ENCODE measurements around the gene PRSS36.

PRSS36 gene

DNA sequence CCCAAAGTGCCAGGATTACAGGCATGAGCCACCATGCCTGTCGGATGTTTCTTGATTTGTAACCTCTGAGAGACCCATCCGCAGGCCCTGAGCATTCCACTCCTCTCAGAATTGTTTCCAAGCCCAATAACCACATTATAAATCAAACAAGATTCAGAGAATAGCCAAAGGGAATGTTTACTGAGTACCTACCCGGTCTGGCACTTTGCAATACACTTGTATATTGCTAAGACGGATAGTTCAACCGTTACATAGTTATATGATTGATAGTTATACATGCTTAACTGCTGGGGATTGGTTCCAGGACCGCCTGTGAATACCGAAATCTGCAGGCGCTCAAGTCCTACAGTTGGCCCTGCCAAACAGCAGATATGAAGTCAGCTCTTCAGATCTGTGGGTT lies 35.4 kb downstream of the PRSS36 start:
- H3K27ac ChIP-seq (replicated peaks) = peak overlapping the region; percentile 68
- TF ChIP-seq GABPA (IDR thresholded peaks at IDR 0.05; ENCODE audit: low read depth) (no peak), SPI1 (IDR thresholded peaks at IDR 0.05; ENCODE audit: borderline replicate concordance, low read depth) (no peak)
- TF ChIP-seq, protein P1, sequence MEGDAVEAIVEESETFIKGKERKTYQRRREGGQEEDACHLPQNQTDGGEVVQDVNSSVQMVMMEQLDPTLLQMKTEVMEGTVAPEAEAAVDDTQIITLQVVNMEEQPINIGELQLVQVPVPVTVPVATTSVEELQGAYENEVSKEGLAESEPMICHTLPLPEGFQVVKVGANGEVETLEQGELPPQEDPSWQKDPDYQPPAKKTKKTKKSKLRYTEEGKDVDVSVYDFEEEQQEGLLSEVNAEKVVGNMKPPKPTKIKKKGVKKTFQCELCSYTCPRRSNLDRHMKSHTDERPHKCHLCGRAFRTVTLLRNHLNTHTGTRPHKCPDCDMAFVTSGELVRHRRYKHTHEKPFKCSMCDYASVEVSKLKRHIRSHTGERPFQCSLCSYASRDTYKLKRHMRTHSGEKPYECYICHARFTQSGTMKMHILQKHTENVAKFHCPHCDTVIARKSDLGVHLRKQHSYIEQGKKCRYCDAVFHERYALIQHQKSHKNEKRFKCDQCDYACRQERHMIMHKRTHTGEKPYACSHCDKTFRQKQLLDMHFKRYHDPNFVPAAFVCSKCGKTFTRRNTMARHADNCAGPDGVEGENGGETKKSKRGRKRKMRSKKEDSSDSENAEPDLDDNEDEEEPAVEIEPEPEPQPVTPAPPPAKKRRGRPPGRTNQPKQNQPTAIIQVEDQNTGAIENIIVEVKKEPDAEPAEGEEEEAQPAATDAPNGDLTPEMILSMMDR (IDR thresholded peaks at IDR 0.05; ENCODE audit: insufficient read depth, low read length) = no peak
- TF ChIP-seq, protein P2, sequence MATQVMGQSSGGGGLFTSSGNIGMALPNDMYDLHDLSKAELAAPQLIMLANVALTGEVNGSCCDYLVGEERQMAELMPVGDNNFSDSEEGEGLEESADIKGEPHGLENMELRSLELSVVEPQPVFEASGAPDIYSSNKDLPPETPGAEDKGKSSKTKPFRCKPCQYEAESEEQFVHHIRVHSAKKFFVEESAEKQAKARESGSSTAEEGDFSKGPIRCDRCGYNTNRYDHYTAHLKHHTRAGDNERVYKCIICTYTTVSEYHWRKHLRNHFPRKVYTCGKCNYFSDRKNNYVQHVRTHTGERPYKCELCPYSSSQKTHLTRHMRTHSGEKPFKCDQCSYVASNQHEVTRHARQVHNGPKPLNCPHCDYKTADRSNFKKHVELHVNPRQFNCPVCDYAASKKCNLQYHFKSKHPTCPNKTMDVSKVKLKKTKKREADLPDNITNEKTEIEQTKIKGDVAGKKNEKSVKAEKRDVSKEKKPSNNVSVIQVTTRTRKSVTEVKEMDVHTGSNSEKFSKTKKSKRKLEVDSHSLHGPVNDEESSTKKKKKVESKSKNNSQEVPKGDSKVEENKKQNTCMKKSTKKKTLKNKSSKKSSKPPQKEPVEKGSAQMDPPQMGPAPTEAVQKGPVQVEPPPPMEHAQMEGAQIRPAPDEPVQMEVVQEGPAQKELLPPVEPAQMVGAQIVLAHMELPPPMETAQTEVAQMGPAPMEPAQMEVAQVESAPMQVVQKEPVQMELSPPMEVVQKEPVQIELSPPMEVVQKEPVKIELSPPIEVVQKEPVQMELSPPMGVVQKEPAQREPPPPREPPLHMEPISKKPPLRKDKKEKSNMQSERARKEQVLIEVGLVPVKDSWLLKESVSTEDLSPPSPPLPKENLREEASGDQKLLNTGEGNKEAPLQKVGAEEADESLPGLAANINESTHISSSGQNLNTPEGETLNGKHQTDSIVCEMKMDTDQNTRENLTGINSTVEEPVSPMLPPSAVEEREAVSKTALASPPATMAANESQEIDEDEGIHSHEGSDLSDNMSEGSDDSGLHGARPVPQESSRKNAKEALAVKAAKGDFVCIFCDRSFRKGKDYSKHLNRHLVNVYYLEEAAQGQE (IDR thresholded peaks at IDR 0.05; ENCODE audit: insufficient replicate concordance, low read depth) = no peak
- no peak for DNase-seq (ENCODE audit: low read depth in 1 of 2, low spot score in 1 of 2)
- H3K27me3 ChIP-seq (ENCODE audit: insufficient read depth, poor library complexity, severe bottlenecking) = no peaks in the 10 kb centered on the region
- no peak overlapping the region for H3K4me3 ChIP-seq (replicated peaks; ENCODE audit: insufficient read depth, low read length)

DNA sequence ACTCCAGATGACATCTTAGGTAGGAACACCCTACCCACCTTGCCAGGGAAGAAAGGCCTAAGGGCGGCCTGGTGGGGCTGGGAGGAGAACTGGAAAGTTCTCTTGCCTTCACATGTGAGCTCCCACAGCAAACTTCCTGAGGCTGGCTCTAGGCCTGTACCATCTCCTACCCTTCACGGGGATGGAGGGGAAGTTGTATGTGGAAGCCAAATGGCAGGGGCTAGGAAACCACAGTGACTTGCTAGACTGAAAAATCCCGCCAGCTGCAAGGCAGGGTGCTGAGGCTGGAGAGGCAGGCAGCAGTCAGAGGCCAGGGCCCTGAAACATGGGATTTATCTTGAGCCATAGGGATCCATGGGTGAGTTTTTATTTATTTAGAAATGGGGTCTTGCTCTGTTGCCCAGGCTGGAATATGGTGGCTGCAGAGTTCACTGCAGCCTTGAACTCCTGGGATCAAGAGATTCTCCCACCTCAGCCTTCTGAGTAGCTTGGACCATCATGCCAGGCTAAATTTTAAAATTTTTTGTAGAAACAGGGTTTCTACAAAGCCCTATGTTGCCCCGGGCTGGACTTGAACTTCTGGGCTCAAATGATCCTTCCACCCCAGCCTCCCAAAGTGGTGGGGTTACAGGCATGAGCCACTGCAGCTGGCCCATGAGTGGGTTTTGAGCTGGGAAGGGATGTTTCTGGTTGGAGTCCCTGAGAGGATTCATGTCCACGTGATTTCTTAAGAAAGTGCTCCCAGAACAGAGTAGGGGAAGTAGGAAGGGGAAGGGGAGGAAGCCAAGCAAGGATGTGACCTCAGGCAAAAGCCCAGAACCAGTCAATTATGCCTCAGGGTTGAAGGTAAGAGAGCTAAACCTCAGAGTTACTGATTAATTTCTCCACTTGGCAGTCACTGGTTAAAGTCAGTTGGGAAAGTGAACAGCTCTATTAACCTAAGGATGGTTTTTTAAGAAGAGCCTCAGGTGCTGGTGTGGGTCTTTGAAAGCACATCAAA lies 36.4 kb downstream of the PRSS36 start:
- Histone ChIP-seq H3K4me3 (replicated peaks; ENCODE audit: insufficient read depth, low read length) (no peak overlapping the region), H3K27ac (replicated peaks) (peak overlapping the region; percentile 68), H3K27me3 (ENCODE audit: insufficient read depth, poor library complexity, severe bottlenecking) (no peaks in the 10 kb centered on the region)
- TF ChIP-seq, protein P1 (IDR thresholded peaks at IDR 0.05; ENCODE audit: insufficient read depth, low read length) = no peak
- TF ChIP-seq POLR2AphosphoS5 (IDR thresholded peaks at IDR 0.05; ENCODE audit: low read depth) (peak; percentile 78), GABPA (IDR thresholded peaks at IDR 0.05; ENCODE audit: low read depth) (no peak; the same call in 1 of the 2 replicates), SPI1 (IDR thresholded peaks at IDR 0.05; ENCODE audit: borderline replicate concordance, low read depth) (peak; percentile 74; the same call in 1 of the 2 replicates)
- DNase-seq (ENCODE audit: low read depth in 1 of 2, low spot score in 1 of 2) = peak; percentile 82 to 89

DNA sequence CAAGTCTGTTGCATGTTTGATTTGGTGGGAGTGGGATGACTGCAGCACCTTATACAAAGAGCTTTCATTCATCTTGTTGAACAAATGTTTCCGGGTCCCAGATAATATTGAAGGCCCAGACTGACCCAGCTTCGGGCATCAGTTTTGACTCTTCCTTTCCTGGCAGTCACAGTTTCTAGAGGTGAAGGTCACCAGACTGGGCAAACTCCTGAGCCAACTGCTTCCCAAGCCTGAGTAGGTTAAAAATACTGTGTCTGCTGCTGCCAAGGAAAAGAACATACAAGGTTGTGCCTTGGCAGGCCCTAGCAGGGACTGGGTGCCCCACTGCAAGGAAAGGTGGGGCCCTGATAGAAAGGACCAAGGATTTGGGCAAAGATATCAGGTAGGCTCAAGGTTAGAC lies 37.2 kb downstream of the PRSS36 start:
- Histone ChIP-seq H3K27ac (replicated peaks) (peak overlapping the region; percentile 68), H3K27me3 (ENCODE audit: insufficient read depth, poor library complexity, severe bottlenecking) (no peaks in the 10 kb centered on the region), H3K4me3 (replicated peaks; ENCODE audit: insufficient read depth, low read length) (no peak overlapping the region)
- DNase-seq (ENCODE audit: low read depth in 1 of 2, low spot score in 1 of 2) = no peak
- no peak for TF ChIP-seq SPI1 (IDR thresholded peaks at IDR 0.05; ENCODE audit: borderline replicate concordance, low read depth)
- TF ChIP-seq POLR2AphosphoS5 (IDR thresholded peaks at IDR 0.05; ENCODE audit: low read depth) = no peak
- TF ChIP-seq, protein P1 (IDR thresholded peaks at IDR 0.05; ENCODE audit: insufficient read depth, low read length) = no peak
- TF ChIP-seq, protein P2 (IDR thresholded peaks at IDR 0.05; ENCODE audit: insufficient replicate concordance, low read depth) = no peak
- TF ChIP-seq GABPA (IDR thresholded peaks at IDR 0.05; ENCODE audit: low read depth) = no peak

Measured in HL-60 (cell line).